H9 (cell line): ENCODE data around the gene RBM19. TPM values are rescaled to one million over a fixed set of nuclear protein-coding genes. Genes with fewer than 3 reads are reported as not detected.

Source experiments
- DNase-seq: peaks from one replicate; pipeline ENCODE4 v3.0.0-alpha.2; 2017
- H2AFZ ChIP-seq: one replicate; pipeline ENCODE4 v1.6.1; 2013; ENCODE audit warnings: mild to moderate bottlenecking, low read length, control low read depth, moderate library complexity
- H2AK5ac ChIP-seq: 2 replicates; pipeline ENCODE4 v1.6.1; 2013; ENCODE audit warnings: low read length, control low read depth, mixed read lengths; ENCODE audit not compliant: insufficient read length
- H2BK120ac ChIP-seq: one replicate; pipeline ENCODE4 v1.6.1; 2013; ENCODE audit warnings: low read depth, mild to moderate bottlenecking, low read length, control low read depth, inconsistent platforms; ENCODE audit not compliant: poor library complexity, severe bottlenecking
- H2BK12ac ChIP-seq: 2 replicates; pipeline ENCODE4 v1.6.1; 2013; ENCODE audit warnings: low read length, control low read depth, mixed read lengths, low read depth; ENCODE audit not compliant: insufficient read length
- H2BK15ac ChIP-seq: 2 replicates; pipeline ENCODE4 v1.6.1; 2013; ENCODE audit warnings: low read depth, low read length, control low read depth
- H2BK20ac ChIP-seq: one replicate; pipeline ENCODE4 v1.6.1; 2013; ENCODE audit warnings: low read depth, mild to moderate bottlenecking, low read length, control low read depth, inconsistent platforms; ENCODE audit not compliant: poor library complexity, severe bottlenecking
- H2BK5ac ChIP-seq: 2 replicates; pipeline ENCODE4 v1.6.1; 2013; ENCODE audit warnings: low read length, control low read depth, mixed read lengths; ENCODE audit not compliant: insufficient read length
- H3K14ac ChIP-seq: 2 replicates; pipeline ENCODE4 v1.6.1; 2013; ENCODE audit warnings: low read length, control low read depth; ENCODE audit not compliant: insufficient read depth
- H3K18ac ChIP-seq: 2 replicates; pipeline ENCODE4 v1.6.1; 2013; ENCODE audit warnings: low read depth, mild to moderate bottlenecking, mixed read lengths, low read length, control low read depth; ENCODE audit not compliant: insufficient read length
- H3K23ac ChIP-seq: 2 replicates; pipeline ENCODE4 v1.6.1; 2013; ENCODE audit warnings: low read length, control low read depth, mixed read lengths, low read depth; ENCODE audit not compliant: insufficient read length
- H3K23me2 ChIP-seq: 2 replicates; pipeline ENCODE4 v1.6.1; 2013; ENCODE audit warnings: low read depth, mild to moderate bottlenecking, mixed read lengths, low read length, control low read depth; ENCODE audit not compliant: insufficient read length, poor library complexity, severe bottlenecking
- H3K27ac ChIP-seq: 2 replicates; pipeline ENCODE4 v1.5.1; 2013; ENCODE audit warnings: low read length, control low read depth, mixed read lengths, low read depth; ENCODE audit not compliant: insufficient read length
- H3K27me3 ChIP-seq: 2 replicates; pipeline ENCODE4 v1.6.1; 2013; ENCODE audit warnings: low read length, control low read depth, inconsistent platforms; ENCODE audit not compliant: insufficient read depth
- H3K4ac ChIP-seq: 2 replicates; pipeline ENCODE4 v1.6.1; 2013; ENCODE audit warnings: low read depth, mild to moderate bottlenecking, control low read depth, inconsistent platforms, low read length, moderate library complexity
- H3K4me1 ChIP-seq: 2 replicates; pipeline ENCODE4 v1.6.1; 2013; ENCODE audit warnings: low read length, control low read depth, inconsistent platforms; ENCODE audit not compliant: insufficient read depth
- H3K4me2 ChIP-seq: 2 replicates; pipeline ENCODE4 v1.6.1; 2013; ENCODE audit warnings: low read length, control low read depth, mixed read lengths; ENCODE audit not compliant: insufficient read length, insufficient read depth
- H3K56ac ChIP-seq: 2 replicates; pipeline ENCODE4 v1.6.1; 2013; ENCODE audit warnings: low read depth, mild to moderate bottlenecking, mixed read lengths, low read length, control low read depth; ENCODE audit not compliant: insufficient read length
- H3K79me1 ChIP-seq: 2 replicates; pipeline ENCODE4 v1.6.1; 2013; ENCODE audit warnings: low read depth, mild to moderate bottlenecking, moderate library complexity, low read length, control low read depth, inconsistent platforms; ENCODE audit not compliant: insufficient read depth, poor library complexity, severe bottlenecking
- H3K79me2 ChIP-seq: 2 replicates; pipeline ENCODE4 v1.6.1; 2013; ENCODE audit warnings: low read length, control low read depth, inconsistent platforms; ENCODE audit not compliant: insufficient read depth
- H3K9ac ChIP-seq: 2 replicates; pipeline ENCODE4 v1.6.1; 2013; ENCODE audit warnings: low read length, control low read depth, mixed read lengths; ENCODE audit not compliant: insufficient read length; ENCODE audit errors: extremely low read depth
- H3K9me3 ChIP-seq: one replicate; pipeline ENCODE4 v1.6.1; 2013; ENCODE audit warnings: low read depth, low read length, inconsistent platforms; ENCODE audit not compliant: control insufficient read depth
- H3T11ph ChIP-seq: one replicate; pipeline ENCODE4 v1.6.1; 2013; ENCODE audit warnings: mild to moderate bottlenecking, low read length, control low read depth, inconsistent platforms
- H4K20me1 ChIP-seq: one replicate; pipeline ENCODE4 v1.6.1; 2013; ENCODE audit not compliant: control insufficient read depth, insufficient read length, insufficient read depth
- H4K5ac ChIP-seq: 2 replicates; pipeline ENCODE4 v1.6.1; 2013; ENCODE audit warnings: low read depth, mild to moderate bottlenecking, mixed read lengths, low read length, control low read depth; ENCODE audit not compliant: insufficient read length
- H4K8ac ChIP-seq: replicated peaks from 2 replicates; pipeline ENCODE4 v1.6.1; 2013; ENCODE audit warnings: low read length, control low read depth, mixed read lengths, low read depth; ENCODE audit not compliant: insufficient read length
- H4K91ac ChIP-seq: 2 replicates; pipeline ENCODE4 v1.6.1; 2013; ENCODE audit warnings: low read depth, mild to moderate bottlenecking, moderate library complexity, mixed read lengths, low read length, control low read depth; ENCODE audit not compliant: insufficient read length
- H3K27ac Mint-ChIP-seq, 3 experiments: 2 replicates in 2 of 3; 3 replicates in 1 of 3; pipeline ENCODE4 v1.8.0; 2020 to 2021; ENCODE audit warnings: mixed read lengths in 3 of 3, mild to moderate bottlenecking in 1 of 3, moderate library complexity in 1 of 3
- H3K27me3 Mint-ChIP-seq: 2 replicates; pipeline ENCODE4 v1.8.0; 2021; ENCODE audit warnings: low read depth, mild to moderate bottlenecking, moderate library complexity, mixed read lengths
- H3K36me3 Mint-ChIP-seq, 3 experiments: 2 replicates in 2 of 3; 3 replicates in 1 of 3; pipeline ENCODE4 v1.8.0; 2020 to 2021; ENCODE audit warnings: low read depth in 3 of 3, mixed read lengths in 3 of 3; ENCODE audit not compliant: insufficient read depth in 1 of 3
- H3K4me1 Mint-ChIP-seq, 2 experiments: 2 replicates each; pipeline ENCODE4 v1.8.0; 2020; ENCODE audit warnings: mixed read lengths in 2 of 2
- H3K4me3 Mint-ChIP-seq, 2 experiments: 2 replicates in 1 of 2; 3 replicates in 1 of 2; pipeline ENCODE4 v1.8.0; 2020 to 2021; ENCODE audit warnings: mild to moderate bottlenecking in 2 of 2, mixed read lengths in 2 of 2, moderate library complexity in 1 of 2
- H3K9me3 Mint-ChIP-seq, 2 experiments: 2 replicates in 1 of 2; 3 replicates in 1 of 2; pipeline ENCODE4 v1.8.0; 2020; ENCODE audit warnings: mild to moderate bottlenecking in 2 of 2, mixed read lengths in 2 of 2, moderate library complexity in 1 of 2
- CTCF ChIP-seq: fragments of 200-600 bp; sonication (generic); conservative IDR thresholded peaks from 3 replicates; pipeline ENCODE4 v1.8.0; 2021; ENCODE audit warnings: antibody characterized with exemption, mild to moderate bottlenecking
- WGBS: extraction: QIAGEN DNeasy Blood & Tissue Kit; methylation state at CpG from one replicate; pipeline ENCODE4 v1.1.7; 2013; ENCODE audit warnings: missing lambda C conversion rate, low lambda C conversion rate, mixed read lengths; ENCODE audit not compliant: insufficient read length; ENCODE audit errors: extremely low coverage; 5-methylcytosine and 5-hydroxymethylcytosine counted together
- total RNA-seq: library from RNA; stranded (reverse); gene quantifications from 2 replicates; pipeline ENCODE4 v1.2.1, GENCODE V29; 2021

Gene RBM19
- total RNA-seq, 1 experiment from 2014 or later, result 32.2 TPM

GRCh38 chr12:113987261-113988063, 21.3 kb upstream of the RBM19 start:
- no CpG with 5 or more reads among the region's 6 CpGs for WGBS
- H3K27me3 ChIP-seq, result no peaks in the 10 kb centered on the region

More at GRCh38 chr12:113987261-113988063, 21.3 kb upstream of the RBM19 start:
- Mint-ChIP-seq H3K9me3 (no peaks in the 10 kb centered on the region), H3K4me3 (no peak overlapping the region), H3K27ac (no peak overlapping the region), H3K36me3 (no peaks in the 10 kb centered on the region), H3K27me3 (peaks cover 58% of the 10 kb centered on the region), H3K4me1 (peaks cover 3% of the 10 kb centered on the region in 2 experiments; a peak in 3 of 4 replicates)
- H3K79me2 ChIP-seq, result no peaks in the 10 kb centered on the region
- TF ChIP-seq CTCF, result no peak
- no peak overlapping the region for H2BK15ac ChIP-seq
- H3K23me2 ChIP-seq, result no peaks in the 10 kb centered on the region
- no peaks in the 10 kb centered on the region for H3K9me3 ChIP-seq
- H2BK120ac ChIP-seq, result no peak overlapping the region
- H3K23ac ChIP-seq, result no peak overlapping the region
- H2BK12ac ChIP-seq, result no peak overlapping the region
- H4K5ac ChIP-seq, result no peak overlapping the region
- H3T11ph ChIP-seq, result no peak overlapping the region
- no peak overlapping the region for H3K9ac ChIP-seq
- H3K4me1 ChIP-seq, result no peaks in the 10 kb centered on the region
- no peak overlapping the region for H3K27ac ChIP-seq
- H3K79me1 ChIP-seq, result no peaks in the 10 kb centered on the region
- no peak overlapping the region for H2AFZ ChIP-seq
- H4K91ac ChIP-seq, result no peak overlapping the region
- H2BK5ac ChIP-seq, result no peak overlapping the region
- H3K4ac ChIP-seq, result no peak overlapping the region
- H4K8ac ChIP-seq, result no peak overlapping the region
- no peaks in the 10 kb centered on the region for H4K20me1 ChIP-seq
- H3K14ac ChIP-seq, result no peak overlapping the region
- no peak overlapping the region for H2AK5ac ChIP-seq
- no peak for DNase-seq
- H2BK20ac ChIP-seq, result no peak overlapping the region
- no peak overlapping the region for H3K56ac ChIP-seq
- H3K18ac ChIP-seq, result no peak overlapping the region
- H3K4me2 ChIP-seq, result no peak overlapping the region
